ENCODE data around the gene PYDC2. TPM values are rescaled to one million over a fixed set of nuclear protein-coding genes. Genes with fewer than 3 reads are reported as not detected.

PYDC2 gene
- total RNA-seq, 1 experiment from 2014 or later, result not detected

- no peaks in the 10 kb centered on the region for H3K27me3 ChIP-seq (ENCODE audit: insufficient read depth, low read depth)
- no peaks in the 10 kb centered on the region for H3K9me3 ChIP-seq (ENCODE audit: insufficient read depth, low read depth)
- no TSS peak for BruUV-seq (replicated peaks)
- no peak overlapping the region for H3K4me3 ChIP-seq
- peaks cover 4% of the 10 kb centered on the region; the same call in 1 of the 2 replicates for H3K9me2 ChIP-seq (ENCODE audit: insufficient read depth)
- CTCF ChIA-PET, result no interaction called here
- DNase-seq, result no peak
- H4K20me1 ChIP-seq (ENCODE audit: insufficient read depth), result no peaks in the 10 kb centered on the region
- H3K4me1 ChIP-seq (replicated peaks; ENCODE audit: insufficient read depth), result peaks cover 6% of the 10 kb centered on the region
- TF ChIP-seq EZH2 (IDR thresholded peaks at IDR 0.05; ENCODE audit: low read depth), result no peak
- no peak for TF ChIP-seq CTCF (conservative IDR thresholded peaks at IDR 0.05)
- no peaks in the 10 kb centered on the region for H3K36me3 ChIP-seq (ENCODE audit: low read depth)
- H3F3A ChIP-seq (ENCODE audit: insufficient read depth, low read depth), result no peaks in the 10 kb centered on the region
- intact Hi-C loops (cut with micrococcal nuclease; ENCODE audit: unreplicated experiment), result no loop called here
- H3K79me2 ChIP-seq (ENCODE audit: low read depth), result no peaks in the 10 kb centered on the region
- H2AFZ ChIP-seq, result no peak overlapping the region
- POLR2A ChIA-PET (ENCODE audit: unreplicated experiment), result no interaction called here
- H3K4me2 ChIP-seq, result no peak overlapping the region
- no peak overlapping the region for H3K27ac ChIP-seq
Observed at GRCh38 chr3:191431160-191431822, 29.7 kb upstream of the PYDC2 start.

GRCh38 chr3:191432162-191432561 lies 28.8 kb upstream of the PYDC2 start:
- no peak overlapping the region for H3K4me3 ChIP-seq
- no peak overlapping the region for H2AFZ ChIP-seq
- no peak for TF ChIP-seq CTCF (conservative IDR thresholded peaks at IDR 0.05)
- TF ChIP-seq EZH2 (IDR thresholded peaks at IDR 0.05; ENCODE audit: low read depth), result no peak
- no peak overlapping the region for H3K4me2 ChIP-seq
- peaks cover 6% of the 10 kb centered on the region for H3K4me1 ChIP-seq (replicated peaks; ENCODE audit: insufficient read depth)
- CTCF ChIA-PET, result no interaction called here
- POLR2A ChIA-PET (ENCODE audit: unreplicated experiment), result no interaction called here
- no peaks in the 10 kb centered on the region for H3K9me3 ChIP-seq (ENCODE audit: insufficient read depth, low read depth)
- H3K27me3 ChIP-seq (ENCODE audit: insufficient read depth, low read depth), result no peaks in the 10 kb centered on the region
- no peaks in the 10 kb centered on the region for H3K79me2 ChIP-seq (ENCODE audit: low read depth)
- DNase-seq, result no peak
- peaks cover 4% of the 10 kb centered on the region; the same call in 1 of the 2 replicates for H3K9me2 ChIP-seq (ENCODE audit: insufficient read depth)
- H3F3A ChIP-seq (ENCODE audit: insufficient read depth, low read depth), result no peaks in the 10 kb centered on the region
- intact Hi-C loops (cut with micrococcal nuclease; ENCODE audit: unreplicated experiment), result no loop called here
- no TSS peak for BruUV-seq (replicated peaks)
- no peak overlapping the region for H3K27ac ChIP-seq
- no peaks in the 10 kb centered on the region for H4K20me1 ChIP-seq (ENCODE audit: insufficient read depth)
- no peaks in the 10 kb centered on the region for H3K36me3 ChIP-seq (ENCODE audit: low read depth)

GRCh38 chr3:191434024-191434423 lies 26.9 kb upstream of the PYDC2 start:
- Histone ChIP-seq H3K4me1 (replicated peaks; ENCODE audit: insufficient read depth) (no peaks in the 10 kb centered on the region), H3K27ac (no peak overlapping the region), H3K9me2 (ENCODE audit: insufficient read depth) (no peaks in the 10 kb centered on the region; the same call in 1 of the 2 replicates), H3K4me3 (no peak overlapping the region), H4K20me1 (ENCODE audit: insufficient read depth) (no peaks in the 10 kb centered on the region), H3K27me3 (ENCODE audit: insufficient read depth, low read depth) (no peaks in the 10 kb centered on the region), H2AFZ (no peak overlapping the region), H3F3A (ENCODE audit: insufficient read depth, low read depth) (no peaks in the 10 kb centered on the region), H3K9me3 (ENCODE audit: insufficient read depth, low read depth) (no peaks in the 10 kb centered on the region), H3K36me3 (ENCODE audit: low read depth) (no peaks in the 10 kb centered on the region), H3K79me2 (ENCODE audit: low read depth) (no peaks in the 10 kb centered on the region), H3K4me2 (no peak overlapping the region)
- ChIA-PET CTCF (no interaction called here), POLR2A (ENCODE audit: unreplicated experiment) (no interaction called here)
- no peak for DNase-seq
- BruUV-seq (replicated peaks), result no TSS peak
- intact Hi-C loops (cut with micrococcal nuclease; ENCODE audit: unreplicated experiment), result no loop called here
- no peak for TF ChIP-seq EZH2 (IDR thresholded peaks at IDR 0.05; ENCODE audit: low read depth)
- TF ChIP-seq CTCF (conservative IDR thresholded peaks at IDR 0.05), result no peak
